Vagina (tissue), 2 donors: ENCODE data around the gene FGF22. TPM values are rescaled to one million over a fixed set of nuclear protein-coding genes. Genes with fewer than 3 reads are reported as not detected.

Experiments used
- DNase-seq, 2 donors: peaks; one replicate each; pipeline ENCODE4 v3.0.0-alpha.2; 2017; ENCODE audit errors: extremely low spot score in 2 of 2
- H3K27ac ChIP-seq: fragments of 200-600 bp; sonication (generic); one replicate; pipeline ENCODE4 v1.5.1; 2019
- H3K27me3 ChIP-seq: fragments of 200-600 bp; sonication (generic); one replicate; pipeline ENCODE4 v1.5.1; 2019
- H3K36me3 ChIP-seq, 2 donors: fragments of 200-600 bp; sonication (generic); one replicate each; pipeline ENCODE4 v1.5.1; 2017 to 2019
- H3K4me1 ChIP-seq: fragments of 200-600 bp; sonication (generic); one replicate; pipeline ENCODE4 v1.5.1; 2019
- H3K4me3 ChIP-seq, 2 donors: fragments of 200-600 bp; sonication (generic); 1 replicate in 1 of 2; 2 replicates in 1 of 2; pipeline ENCODE4 v1.5.1; 2016 to 2019
- H3K9me3 ChIP-seq: fragments of 200-600 bp; sonication (generic); one replicate; pipeline ENCODE4 v1.5.1; 2019
- POLR2A ChIP-seq, 2 donors: fragments of 450-650 bp; IDR thresholded peaks; one replicate each; pipeline ENCODE4 v1.6.1; 2017; ENCODE audit warnings: antibody characterized with exemption in 2 of 2, mild to moderate bottlenecking in 2 of 2, moderate library complexity in 2 of 2
- POLR2AphosphoS5 ChIP-seq, 2 donors: sonication (generic); formaldehyde crosslinking; IDR thresholded peaks; one replicate each; pipeline ENCODE4 v1.9.0; 2017; ENCODE audit warnings: antibody characterized with exemption in 2 of 2, mild to moderate bottlenecking in 2 of 2, low read depth in 1 of 2; ENCODE audit not compliant: insufficient read depth in 1 of 2
- intact Hi-C: fragments of 100-400 bp; cut with DNase I; formaldehyde crosslinking; loops from one replicate; pipeline ENCODE4 v1.15.1; 2023
- total RNA-seq: library from RNA; depleted of rRNA; stranded (reverse); fragments of >200 nt; gene quantifications from one replicate; pipeline ENCODE4 v1.2.3, GENCODE V29; 2016
- TF ChIP-seq, protein P1 (sequence below), 3 experiments: fragments of 450-650 bp in 2 of 3; fragments of 200-600 bp in 1 of 3; sonication (generic) in 1 of 3; IDR thresholded peaks; one replicate each; pipeline ENCODE4 v1.5.1; 2017 to 2019; ENCODE audit warnings: antibody characterized with exemption in 3 of 3, mild to moderate bottlenecking in 2 of 3, moderate library complexity in 2 of 3

Gene FGF22
- total RNA-seq, 1 donor from 2014 or later, result not detected

DNA sequence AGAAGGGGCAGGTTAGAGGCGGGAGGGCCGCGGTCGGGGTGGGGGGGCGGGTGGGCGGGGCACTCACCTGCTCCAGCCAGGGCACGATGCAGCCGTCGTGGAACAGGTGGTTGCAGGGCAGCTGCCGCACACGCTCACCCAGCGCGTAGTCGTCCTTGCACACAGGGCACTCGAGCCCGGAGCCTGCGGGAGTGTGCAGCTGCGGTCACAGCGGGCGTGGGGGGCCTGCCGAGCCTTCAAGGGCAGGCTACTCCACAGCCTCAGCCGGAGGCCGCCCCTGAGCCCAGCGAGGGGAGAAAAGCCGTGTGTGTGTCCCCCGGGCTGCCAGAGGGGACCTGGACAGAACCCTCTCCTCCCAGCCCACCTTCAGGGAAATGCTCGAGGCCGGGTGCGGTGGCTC is 8.6 kb downstream of the FGF22 start:
- Histone ChIP-seq H3K27ac (no peak overlapping the region), H3K36me3 (peaks cover 0 to 67% of the 10 kb centered on the region in 2 donors)
- no peak for TF ChIP-seq POLR2A (IDR thresholded peaks at IDR 0.05)
- no peak for TF ChIP-seq POLR2AphosphoS5 (IDR thresholded peaks at IDR 0.05; ENCODE audit: insufficient read depth in 1 of 2, low read depth in 1 of 2)
- TF ChIP-seq, protein P1, sequence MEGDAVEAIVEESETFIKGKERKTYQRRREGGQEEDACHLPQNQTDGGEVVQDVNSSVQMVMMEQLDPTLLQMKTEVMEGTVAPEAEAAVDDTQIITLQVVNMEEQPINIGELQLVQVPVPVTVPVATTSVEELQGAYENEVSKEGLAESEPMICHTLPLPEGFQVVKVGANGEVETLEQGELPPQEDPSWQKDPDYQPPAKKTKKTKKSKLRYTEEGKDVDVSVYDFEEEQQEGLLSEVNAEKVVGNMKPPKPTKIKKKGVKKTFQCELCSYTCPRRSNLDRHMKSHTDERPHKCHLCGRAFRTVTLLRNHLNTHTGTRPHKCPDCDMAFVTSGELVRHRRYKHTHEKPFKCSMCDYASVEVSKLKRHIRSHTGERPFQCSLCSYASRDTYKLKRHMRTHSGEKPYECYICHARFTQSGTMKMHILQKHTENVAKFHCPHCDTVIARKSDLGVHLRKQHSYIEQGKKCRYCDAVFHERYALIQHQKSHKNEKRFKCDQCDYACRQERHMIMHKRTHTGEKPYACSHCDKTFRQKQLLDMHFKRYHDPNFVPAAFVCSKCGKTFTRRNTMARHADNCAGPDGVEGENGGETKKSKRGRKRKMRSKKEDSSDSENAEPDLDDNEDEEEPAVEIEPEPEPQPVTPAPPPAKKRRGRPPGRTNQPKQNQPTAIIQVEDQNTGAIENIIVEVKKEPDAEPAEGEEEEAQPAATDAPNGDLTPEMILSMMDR (IDR thresholded peaks at IDR 0.05), result no peak

DNA sequence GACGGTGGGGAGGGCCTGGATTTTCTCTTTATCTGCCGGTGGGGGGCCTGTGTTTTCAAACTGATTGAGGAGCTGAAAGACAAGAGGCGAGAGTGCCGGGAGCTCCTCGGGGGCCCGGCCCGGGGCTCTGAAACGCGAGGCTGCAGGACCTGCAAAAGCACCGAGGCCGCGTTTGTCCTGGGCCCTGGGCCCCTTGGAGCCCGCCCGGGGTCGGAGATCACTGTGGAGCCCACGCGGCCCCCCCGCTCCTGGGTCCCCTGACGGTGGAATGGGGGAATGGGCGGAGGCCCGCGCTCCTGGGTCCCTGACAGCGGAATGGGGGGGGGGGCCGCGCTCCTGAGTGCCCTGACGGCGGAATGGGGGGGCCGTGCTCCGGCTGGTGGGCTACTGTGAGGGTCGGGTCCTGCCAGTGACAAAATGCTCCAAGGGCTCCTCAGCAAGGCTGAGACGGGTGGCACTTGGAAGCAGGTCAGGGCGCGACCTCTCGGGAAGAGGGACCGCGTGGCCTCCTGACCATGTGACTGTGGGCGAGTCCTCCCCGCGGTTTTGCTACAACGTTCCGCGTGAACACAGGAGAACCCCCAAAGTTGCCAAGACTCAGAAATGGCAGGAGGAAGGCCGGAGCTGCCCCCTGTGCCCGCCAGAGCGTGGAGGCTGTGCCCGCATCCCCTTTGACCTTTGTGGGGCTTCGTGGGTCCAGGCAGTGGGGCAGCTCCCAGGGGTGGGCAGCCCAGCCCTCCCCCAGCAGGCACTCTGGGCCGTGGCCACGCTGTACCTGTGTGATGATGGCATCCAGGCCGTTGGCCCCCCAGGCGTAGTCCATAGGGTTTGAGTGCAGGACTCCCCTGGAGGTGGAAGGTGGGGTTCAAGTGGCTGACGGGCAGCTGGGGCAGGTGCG is 9.5 kb downstream of the FGF22 start:
- intact Hi-C loops, result no loop called here
- Histone ChIP-seq H3K36me3 (peaks cover 0 to 69% of the 10 kb centered on the region in 2 donors), H3K27me3 (no peaks in the 10 kb centered on the region), H3K9me3 (no peaks in the 10 kb centered on the region), H3K4me3 (no peak overlapping the region), H3K4me1 (no peaks in the 10 kb centered on the region), H3K27ac (no peak overlapping the region)
- TF ChIP-seq POLR2AphosphoS5 (IDR thresholded peaks at IDR 0.05; ENCODE audit: insufficient read depth in 1 of 2, low read depth in 1 of 2) (no peak), POLR2A (IDR thresholded peaks at IDR 0.05) (no peak)
- TF ChIP-seq, protein P1 (IDR thresholded peaks at IDR 0.05), result no peak
- DNase-seq, result no peak

More for the DNA sequence above, 8.6 kb downstream of the FGF22 start:
- no peak for DNase-seq
- intact Hi-C loops, result no loop called here
- H3K4me1 ChIP-seq, result no peaks in the 10 kb centered on the region
- H3K27me3 ChIP-seq, result no peaks in the 10 kb centered on the region
- no peaks in the 10 kb centered on the region for H3K9me3 ChIP-seq
- H3K4me3 ChIP-seq, result no peak overlapping the region

DNA sequence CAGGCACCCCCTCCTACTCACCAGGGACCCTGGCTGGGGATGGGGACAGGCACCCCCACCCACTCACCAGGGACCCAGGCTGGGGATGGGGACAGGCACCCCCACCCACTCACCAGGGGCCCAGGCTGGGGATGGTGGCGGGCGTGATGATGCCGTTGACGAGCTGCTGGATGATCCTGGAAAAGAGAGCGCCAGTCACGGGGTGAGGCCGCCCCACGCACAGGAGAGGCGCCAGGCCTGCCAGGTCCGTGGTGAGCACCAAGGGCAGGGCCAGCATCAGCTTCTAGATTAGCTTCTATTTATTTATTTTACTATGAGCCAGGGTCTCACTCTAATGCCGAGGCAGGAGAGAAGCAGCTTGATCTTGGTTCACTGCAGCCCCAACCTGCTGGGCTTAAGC is 10.4 kb downstream of the FGF22 start:
- Histone ChIP-seq H3K9me3 (no peaks in the 10 kb centered on the region), H3K36me3 (peaks cover 0 to 69% of the 10 kb centered on the region in 2 donors), H3K27ac (no peak overlapping the region), H3K4me1 (no peaks in the 10 kb centered on the region), H3K27me3 (no peaks in the 10 kb centered on the region), H3K4me3 (no peak overlapping the region)
- DNase-seq, result no peak
- intact Hi-C loops, result no loop called here
- TF ChIP-seq, protein P1 (IDR thresholded peaks at IDR 0.05), result no peak
- TF ChIP-seq POLR2A (IDR thresholded peaks at IDR 0.05) (no peak), POLR2AphosphoS5 (IDR thresholded peaks at IDR 0.05; ENCODE audit: insufficient read depth in 1 of 2, low read depth in 1 of 2) (no peak)

DNA sequence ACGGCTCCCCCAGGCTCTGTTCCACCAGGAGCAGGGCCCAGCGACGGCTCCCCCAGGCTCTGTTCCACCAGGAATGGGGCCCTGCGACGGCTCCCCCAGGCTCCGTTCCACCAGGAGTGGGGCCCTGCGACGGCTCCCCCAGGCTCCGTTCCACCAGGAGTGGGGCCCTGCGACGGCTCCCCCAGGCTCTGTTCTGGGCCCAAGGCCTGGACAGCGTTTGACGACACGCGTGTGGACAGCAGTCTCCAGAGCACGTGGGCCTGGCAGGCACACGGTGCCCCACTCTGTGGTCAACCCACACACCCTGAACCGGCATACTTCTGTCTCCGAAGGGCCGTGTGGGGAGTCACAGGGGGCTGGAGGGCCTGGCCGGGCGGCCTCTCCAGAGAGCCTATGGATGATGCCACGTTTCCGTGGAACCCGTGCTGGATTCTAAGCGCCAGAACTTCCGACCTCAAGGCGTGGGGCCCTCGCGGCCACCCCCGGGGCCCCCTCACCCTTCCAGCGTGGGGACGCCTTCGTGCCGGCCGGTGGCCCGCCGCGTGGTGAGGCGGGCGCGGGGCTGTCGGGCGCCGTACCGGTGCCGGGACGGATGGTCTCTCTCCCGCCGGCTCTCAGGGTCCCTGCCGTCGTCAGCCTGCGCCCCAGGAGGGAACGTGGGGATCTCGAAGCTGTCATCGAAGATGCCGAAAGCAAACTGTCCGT is 11.6 kb downstream of the FGF22 start:
- no peak overlapping the region for H3K4me3 ChIP-seq
- H3K4me1 ChIP-seq, result no peaks in the 10 kb centered on the region
- no peak for DNase-seq
- H3K9me3 ChIP-seq, result no peaks in the 10 kb centered on the region
- TF ChIP-seq POLR2AphosphoS5 (IDR thresholded peaks at IDR 0.05; ENCODE audit: insufficient read depth in 1 of 2, low read depth in 1 of 2) (no peak), POLR2A (IDR thresholded peaks at IDR 0.05) (no peak)
- TF ChIP-seq, protein P1 (IDR thresholded peaks at IDR 0.05), result no peak
- H3K36me3 ChIP-seq, result peaks cover 0 to 61% of the 10 kb centered on the region in 2 donors
- H3K27ac ChIP-seq, result no peak overlapping the region
- intact Hi-C loops, result no loop called here
- H3K27me3 ChIP-seq, result no peaks in the 10 kb centered on the region
